Measurements from ENCODE around the gene PLXNA2.

The PLXNA2 gene

GRCh38 chr1:208069908-208070307 lies 174.3 kb downstream of the PLXNA2 start:
- no peak for DNase-seq (ENCODE audit: low read depth)

- DNase-seq (ENCODE audit: low read depth): no peak
Observed at GRCh38 chr1:208069317-208069716, 174.9 kb downstream of the PLXNA2 start.

DNA sequence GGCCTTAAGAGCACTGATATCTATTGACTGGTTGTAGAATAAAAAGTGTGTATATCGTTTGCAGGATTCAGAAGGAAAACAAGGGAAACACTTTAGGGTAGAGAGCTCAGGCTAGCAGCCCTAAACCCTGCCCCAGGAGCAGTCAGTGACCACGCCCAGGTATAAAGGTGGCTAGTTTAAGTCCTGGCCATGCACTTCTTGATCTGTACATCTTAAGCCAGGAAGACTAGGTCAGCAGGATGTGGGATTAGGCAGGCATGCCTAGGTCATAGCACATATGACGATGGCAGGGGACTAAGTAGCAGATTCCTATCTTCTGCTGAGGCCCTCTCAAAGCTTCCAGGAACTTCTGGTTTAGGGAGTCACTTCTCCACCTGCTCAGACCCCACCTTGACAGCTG lies 175.3 kb downstream of the PLXNA2 start:
- no peak for DNase-seq (ENCODE audit: low read depth)

- no peak for DNase-seq (ENCODE audit: low read depth)
Observed at GRCh38 chr1:208068407-208068806, 175.8 kb downstream of the PLXNA2 start.

DNA sequence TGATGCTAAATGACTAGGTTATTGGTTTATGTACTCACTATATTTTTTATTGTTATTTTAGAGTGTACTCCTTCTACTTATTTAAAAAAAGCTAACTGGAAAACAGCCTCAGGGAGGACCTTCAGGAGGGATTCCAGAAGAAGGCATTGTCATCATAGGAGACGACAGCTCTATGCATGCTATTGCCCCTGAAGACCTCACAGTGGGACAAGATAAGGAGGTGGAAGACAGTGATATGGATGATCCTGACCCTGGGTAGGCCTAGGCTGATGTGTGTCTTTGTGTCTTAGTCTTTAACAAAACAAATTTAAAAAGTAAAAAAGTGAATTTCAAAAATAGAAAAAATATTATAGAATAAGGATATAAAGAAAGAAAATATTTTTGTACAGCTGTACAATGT lies 177.6 kb downstream of the PLXNA2 start:
- DNase-seq (ENCODE audit: low read depth): no peak

DNA sequence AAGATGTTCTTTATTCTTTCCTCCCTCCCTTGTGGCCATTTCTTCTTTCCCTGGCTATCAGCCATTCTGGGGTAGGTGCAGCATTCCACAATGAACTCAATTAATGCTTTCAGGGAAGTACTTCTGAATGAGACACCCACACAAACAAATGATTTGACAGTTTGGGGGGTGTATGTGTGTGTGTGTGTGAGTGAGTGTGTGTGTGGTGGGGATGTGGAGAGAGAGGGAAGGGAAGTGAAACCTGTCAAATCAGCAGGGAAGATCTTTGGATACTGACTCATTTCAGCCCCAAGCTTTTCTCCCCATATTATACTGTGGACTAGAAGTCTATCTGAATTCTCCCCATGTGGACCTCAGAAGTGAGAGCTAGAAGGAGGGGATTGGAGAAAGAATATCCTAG lies 178.3 kb downstream of the PLXNA2 start:
- DNase-seq (ENCODE audit: low read depth): no peak

DNA sequence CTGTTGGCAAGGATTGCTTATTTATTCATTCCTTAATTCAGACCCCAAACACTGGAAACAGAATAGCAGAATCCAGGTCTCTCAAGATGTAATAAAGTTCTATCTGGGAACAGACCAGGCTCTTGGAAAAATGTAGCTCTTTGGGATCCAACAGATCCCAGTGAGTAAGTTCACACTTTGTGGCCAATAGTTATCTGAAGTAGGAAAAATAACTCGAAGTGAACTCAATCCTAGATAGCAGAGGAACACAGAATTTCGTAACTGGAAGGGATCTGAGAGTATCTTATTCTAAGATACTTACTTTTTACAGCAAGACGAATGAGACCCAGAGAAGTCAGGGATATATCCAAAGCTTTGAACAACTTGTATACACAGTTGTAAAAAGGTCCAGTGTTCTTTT lies 182.6 kb downstream of the PLXNA2 start:
- DNase-seq (ENCODE audit: low read depth): no peak

- DNase-seq (ENCODE audit: low read depth): no peak
Observed at GRCh38 chr1:208061118-208061517, 183.1 kb downstream of the PLXNA2 start.

DNA sequence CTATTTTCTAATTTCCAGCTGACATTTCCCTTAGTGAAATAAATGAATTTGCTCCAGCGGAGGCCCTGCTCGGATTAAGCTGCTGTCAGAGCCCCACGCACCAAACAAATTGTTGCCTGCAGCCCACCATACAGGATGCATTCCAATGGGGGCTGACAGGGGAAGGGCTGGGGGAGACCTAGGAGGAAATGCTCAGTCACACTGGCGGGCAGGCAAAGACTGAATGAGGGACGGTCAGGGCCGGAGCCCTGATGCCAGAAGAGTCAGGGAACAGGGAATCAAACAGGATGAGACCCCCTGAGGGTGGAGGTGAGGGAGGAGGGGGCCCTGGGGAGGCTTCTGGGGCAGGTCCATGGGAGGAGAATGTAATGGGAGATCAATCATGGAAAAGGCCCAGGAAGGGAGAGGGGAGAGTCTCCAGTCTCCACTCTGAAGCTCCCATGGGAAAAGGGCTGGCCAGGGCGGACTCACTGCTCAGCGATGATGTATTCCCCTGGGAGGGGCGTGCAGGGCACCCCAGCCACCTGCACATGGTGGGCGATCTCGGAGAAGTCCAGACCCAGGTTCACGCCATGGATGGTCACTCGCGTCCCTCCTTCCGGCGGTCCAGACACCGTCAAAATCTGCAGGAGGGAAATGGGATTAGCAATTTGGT lies 183.8 kb downstream of the PLXNA2 start:
- no peak for DNase-seq (ENCODE audit: low read depth)

- DNase-seq (ENCODE audit: low read depth): no peak
Observed at GRCh38 chr1:208059409-208060001, 184.7 kb downstream of the PLXNA2 start.

GRCh38 chr1:208058756-208059155 lies 185.4 kb downstream of the PLXNA2 start:
- no peak for DNase-seq (ENCODE audit: low read depth)

DNA sequence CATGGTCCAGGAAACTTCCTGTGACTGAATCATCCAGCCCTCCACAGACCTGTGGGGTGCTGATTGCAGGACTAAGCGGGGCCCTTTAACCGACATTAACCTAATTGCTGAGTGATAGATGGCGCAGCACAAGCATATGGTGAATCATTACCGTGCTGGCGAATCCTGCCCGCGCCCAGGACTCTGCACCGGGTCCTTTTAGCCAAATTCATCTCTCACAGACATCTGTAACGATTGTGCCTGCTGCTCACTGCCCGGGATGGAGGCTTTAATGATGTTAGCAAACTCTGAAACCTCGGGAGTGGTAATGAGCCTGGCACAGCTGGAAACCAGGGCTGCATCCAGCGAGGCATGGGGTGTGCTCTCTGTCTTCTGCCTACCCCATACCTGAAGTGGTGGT lies 185.9 kb downstream of the PLXNA2 start:
- no peak for DNase-seq (ENCODE audit: low read depth)

DNA sequence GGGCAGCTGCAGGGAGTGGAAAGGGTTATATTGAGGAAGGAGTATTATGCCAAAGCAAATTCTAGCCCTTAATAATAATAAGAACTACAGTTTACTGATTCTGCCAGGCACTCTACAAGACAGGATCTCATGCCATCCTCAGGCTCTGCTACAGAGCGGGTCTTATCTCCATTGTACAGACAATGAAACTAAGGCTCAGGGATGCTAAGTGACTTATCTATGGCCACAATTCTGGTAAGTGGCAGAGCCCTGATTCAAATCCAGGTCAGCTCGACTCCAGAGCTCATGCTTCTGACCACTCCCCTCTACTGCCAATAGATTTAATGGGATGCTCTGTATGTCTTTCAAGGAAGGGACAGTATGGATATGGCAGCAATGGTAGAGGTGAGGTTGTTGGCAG lies 187.1 kb downstream of the PLXNA2 start:
- no peak for DNase-seq (ENCODE audit: low read depth)

DNA sequence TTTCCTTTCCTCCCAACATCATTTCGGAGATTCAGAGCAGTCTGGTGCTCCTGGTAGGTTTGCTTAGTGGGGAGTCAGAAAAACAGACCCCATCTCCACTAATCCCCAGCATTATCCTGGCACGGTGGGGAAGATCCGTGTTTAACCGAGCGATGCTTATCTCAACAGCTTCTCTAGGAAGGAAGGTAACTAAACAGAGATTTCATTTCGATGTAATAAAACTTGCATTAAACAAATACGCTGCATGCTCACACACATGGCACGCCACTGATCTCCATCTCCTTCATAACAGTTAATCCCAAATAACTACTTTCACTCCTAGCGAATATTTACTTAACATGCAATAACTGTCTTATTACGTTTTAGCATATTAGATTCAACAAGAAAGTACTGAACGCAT lies 188.6 kb downstream of the PLXNA2 start:
- DNase-seq (ENCODE audit: low read depth): no peak

DNA sequence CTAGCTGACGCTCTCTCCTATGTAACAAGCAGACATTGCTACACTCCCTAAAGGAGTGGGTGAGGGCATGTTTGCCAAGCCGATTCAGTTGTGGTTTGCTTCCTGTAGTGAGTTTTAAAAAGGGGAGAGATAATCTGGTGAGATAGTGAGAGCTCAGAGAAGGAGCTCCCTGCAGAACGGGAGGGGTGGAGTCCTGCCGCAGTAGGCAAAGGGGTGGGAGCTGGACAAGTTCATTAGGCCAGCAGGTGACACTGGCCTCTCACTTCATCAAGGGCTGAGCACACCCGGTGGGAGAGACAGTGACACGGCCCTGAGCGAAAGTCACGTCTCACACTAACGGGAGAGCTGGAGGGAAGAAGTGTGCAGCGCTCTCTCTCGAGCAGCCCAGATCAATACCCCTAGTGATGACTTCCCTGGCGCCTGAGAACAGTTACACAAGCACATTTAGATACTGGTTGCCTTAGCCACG lies 189.2 kb downstream of the PLXNA2 start:
- no peak for DNase-seq (ENCODE audit: low read depth)

GRCh38 chr1:208054485-208054884 lies 189.7 kb downstream of the PLXNA2 start:
- no peak for DNase-seq (ENCODE audit: low read depth)

- DNase-seq (ENCODE audit: low read depth): no peak
Observed at GRCh38 chr1:208053661-208054060, 190.5 kb downstream of the PLXNA2 start.

DNA sequence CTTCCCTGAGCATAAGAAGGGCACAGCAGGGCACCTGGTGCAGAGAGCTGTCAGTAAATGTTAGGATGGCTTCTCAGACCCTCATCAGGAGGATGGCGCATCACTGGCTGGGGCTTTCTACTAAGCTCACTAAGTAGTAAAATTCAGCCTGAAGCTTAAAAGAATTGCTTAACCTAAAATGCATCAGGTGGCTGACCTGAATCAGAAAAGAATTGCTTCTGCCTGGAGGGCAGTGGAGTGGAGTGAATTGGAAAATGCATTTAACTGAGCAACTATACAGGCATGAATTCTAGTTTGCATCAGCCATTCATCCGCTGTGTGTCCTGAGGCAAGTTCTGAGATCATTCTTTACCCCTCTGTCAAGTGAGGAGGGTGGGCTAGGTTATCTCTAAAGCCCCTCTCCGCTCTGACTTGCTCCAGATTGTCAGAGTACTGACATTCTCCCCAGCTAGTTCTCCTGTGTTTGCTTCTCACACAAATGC lies 191.2 kb downstream of the PLXNA2 start:
- DNase-seq (ENCODE audit: low read depth): no peak

GRCh38 chr1:208052135-208052534 lies 192.0 kb downstream of the PLXNA2 start:
- DNase-seq (ENCODE audit: low read depth): no peak

- DNase-seq (ENCODE audit: low read depth): no peak
Observed at GRCh38 chr1:208051651-208052050, 192.5 kb downstream of the PLXNA2 start.

DNA sequence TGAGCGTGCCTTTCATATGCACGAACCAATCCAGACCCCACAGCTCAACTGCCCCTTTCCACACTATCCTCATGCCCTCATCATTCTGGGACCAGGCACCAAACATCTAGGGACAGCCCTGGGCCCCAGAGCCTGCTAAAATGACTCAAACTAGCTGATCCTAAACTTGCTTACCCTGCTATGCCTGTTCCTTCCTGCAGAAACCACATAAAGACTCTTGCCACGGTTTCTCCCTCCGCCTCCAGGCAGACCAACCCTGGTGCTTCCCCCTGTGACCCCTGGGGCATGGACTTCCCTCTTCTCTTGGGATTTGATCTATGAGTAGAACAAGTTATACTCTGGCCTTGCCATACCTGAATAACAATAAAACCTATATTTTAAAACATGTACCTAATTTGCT lies 195.3 kb downstream of the PLXNA2 start:
- DNase-seq (ENCODE audit: low read depth): no peak

DNA sequence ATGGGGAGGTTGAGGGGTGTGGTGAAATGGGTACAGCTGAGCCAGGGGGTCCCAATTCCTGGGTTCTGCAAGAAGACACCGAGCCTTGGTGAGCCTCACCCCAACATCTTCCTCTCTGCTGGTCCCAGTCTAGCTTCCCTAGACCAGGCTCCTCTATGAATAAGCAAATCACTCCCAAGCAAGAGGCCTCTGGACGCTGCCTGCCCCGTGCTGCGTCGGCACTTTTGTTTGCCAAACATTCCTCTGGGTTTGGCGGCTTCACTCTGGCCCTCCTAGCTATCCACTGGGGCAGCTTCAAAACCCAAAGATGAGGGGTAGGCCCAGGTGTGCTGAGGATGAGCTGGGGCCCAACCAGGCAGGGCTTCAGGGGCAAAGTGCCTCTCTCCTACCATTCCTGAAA lies 196.2 kb downstream of the PLXNA2 start:
- no peak for DNase-seq (ENCODE audit: low read depth)

GRCh38 chr1:208047476-208047934 lies 196.7 kb downstream of the PLXNA2 start:
- DNase-seq (ENCODE audit: low read depth): no peak

Data from T-helper 22 cell (primary cell).